BJ (cell line): ENCODE results near the gene SHROOM3. TPM values are rescaled to one million over a fixed set of nuclear protein-coding genes. Genes with fewer than 3 reads are reported as not detected.

Source experiments
- CTCF ChIA-PET: fragments of 350-600 bp; formaldehyde crosslinking; extraction: SDS; loops from one replicate; lab custom pipeline; 2021; ENCODE audit warnings: antibody characterized with exemption, inconsistent platforms; lab: Yijun Ruan, JAX
- POLR2A ChIA-PET: fragments of 300-600 bp; sonication (Branson Sonifier 250); formaldehyde crosslinking; extraction: SDS; loops from one replicate; lab custom pipeline; 2021; ENCODE audit warnings: antibody characterized with exemption; lab: Charles Lee
- DNase-seq: peaks from one replicate; pipeline ENCODE4 v3.0.0-alpha.2; 2011; ENCODE audit warnings: low read depth
- H3K27me3 ChIP-seq: 2 replicates; pipeline ENCODE4 v1.6.0; 2011; ENCODE audit warnings: low read length; ENCODE audit not compliant: control insufficient read depth, insufficient read depth
- H3K36me3 ChIP-seq: 2 replicates; pipeline ENCODE4 v1.5.1; 2011; ENCODE audit warnings: low read length; ENCODE audit not compliant: control insufficient read depth, insufficient read depth
- H3K4me3 ChIP-seq: 2 replicates; pipeline ENCODE4 v1.5.1; 2011; ENCODE audit warnings: low read depth, mild to moderate bottlenecking, control low read depth, low read length
- polyA plus RNA-seq: library from polyadenylated mRNA; depleted of rRNA; stranded (reverse); fragments of >200 nt; gene quantifications from 2 replicates; pipeline ENCODE4 v1.2.3, GENCODE V29; 2011
- TF ChIP-seq, protein P1 (sequence below): IDR thresholded peaks from 2 replicates; pipeline ENCODE4 v1.5.1; 2011; ENCODE audit warnings: low read depth, mild to moderate bottlenecking, control low read depth, inconsistent platforms, low read length, moderate library complexity; ENCODE audit not compliant: insufficient read depth

Gene SHROOM3
- polyA plus RNA-seq, 1 experiment = 46.1 TPM

GRCh38 chr4:76611616-76612207, 176.7 kb downstream of the SHROOM3 start:
- POLR2A ChIA-PET = no interaction called here
- TF ChIP-seq, protein P1, sequence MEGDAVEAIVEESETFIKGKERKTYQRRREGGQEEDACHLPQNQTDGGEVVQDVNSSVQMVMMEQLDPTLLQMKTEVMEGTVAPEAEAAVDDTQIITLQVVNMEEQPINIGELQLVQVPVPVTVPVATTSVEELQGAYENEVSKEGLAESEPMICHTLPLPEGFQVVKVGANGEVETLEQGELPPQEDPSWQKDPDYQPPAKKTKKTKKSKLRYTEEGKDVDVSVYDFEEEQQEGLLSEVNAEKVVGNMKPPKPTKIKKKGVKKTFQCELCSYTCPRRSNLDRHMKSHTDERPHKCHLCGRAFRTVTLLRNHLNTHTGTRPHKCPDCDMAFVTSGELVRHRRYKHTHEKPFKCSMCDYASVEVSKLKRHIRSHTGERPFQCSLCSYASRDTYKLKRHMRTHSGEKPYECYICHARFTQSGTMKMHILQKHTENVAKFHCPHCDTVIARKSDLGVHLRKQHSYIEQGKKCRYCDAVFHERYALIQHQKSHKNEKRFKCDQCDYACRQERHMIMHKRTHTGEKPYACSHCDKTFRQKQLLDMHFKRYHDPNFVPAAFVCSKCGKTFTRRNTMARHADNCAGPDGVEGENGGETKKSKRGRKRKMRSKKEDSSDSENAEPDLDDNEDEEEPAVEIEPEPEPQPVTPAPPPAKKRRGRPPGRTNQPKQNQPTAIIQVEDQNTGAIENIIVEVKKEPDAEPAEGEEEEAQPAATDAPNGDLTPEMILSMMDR = no peak
- Histone ChIP-seq H3K4me3 (no peak overlapping the region), H3K27me3 (no peaks in the 10 kb centered on the region), H3K36me3 (no peaks in the 10 kb centered on the region)
- CTCF ChIA-PET = no interaction called here
- no peak for DNase-seq

GRCh38 chr4:76614589-76614988, 179.6 kb downstream of the SHROOM3 start:
- TF ChIP-seq, protein P1 = no peak
- peak; percentile 76 for DNase-seq
- ChIA-PET POLR2A (interaction anchor here (0.6 kb wide), 3 partner anchors 23 to 159 kb away, joined by 3 to 10 read pairs (median 3); no protein-coding TSS in a partner anchor), CTCF (interaction anchor here (0.6 kb wide), 1 partner anchor 131 kb away, joined by 3 read pairs; no protein-coding TSS in a partner anchor)
- no peaks in the 10 kb centered on the region for H3K36me3 ChIP-seq
- H3K4me3 ChIP-seq = no peak overlapping the region
- H3K27me3 ChIP-seq = no peaks in the 10 kb centered on the region

GRCh38 chr4:76615999-76616398, 181.0 kb downstream of the SHROOM3 start:
- ChIA-PET CTCF (no interaction called here), POLR2A (no interaction called here)

GRCh38 chr4:76616526-76616925, 181.5 kb downstream of the SHROOM3 start:
- ChIA-PET POLR2A (no interaction called here), CTCF (no interaction called here)
- Histone ChIP-seq H3K4me3 (no peak overlapping the region), H3K27me3 (no peaks in the 10 kb centered on the region), H3K36me3 (no peaks in the 10 kb centered on the region)
- TF ChIP-seq, protein P1 = no peak
- DNase-seq = no peak

More at GRCh38 chr4:76615999-76616398, 181.0 kb downstream of the SHROOM3 start:
- TF ChIP-seq, protein P1 = no peak
- no peaks in the 10 kb centered on the region for H3K27me3 ChIP-seq
- H3K36me3 ChIP-seq = no peaks in the 10 kb centered on the region
- H3K4me3 ChIP-seq = no peak overlapping the region
- DNase-seq = no peak

DNA sequence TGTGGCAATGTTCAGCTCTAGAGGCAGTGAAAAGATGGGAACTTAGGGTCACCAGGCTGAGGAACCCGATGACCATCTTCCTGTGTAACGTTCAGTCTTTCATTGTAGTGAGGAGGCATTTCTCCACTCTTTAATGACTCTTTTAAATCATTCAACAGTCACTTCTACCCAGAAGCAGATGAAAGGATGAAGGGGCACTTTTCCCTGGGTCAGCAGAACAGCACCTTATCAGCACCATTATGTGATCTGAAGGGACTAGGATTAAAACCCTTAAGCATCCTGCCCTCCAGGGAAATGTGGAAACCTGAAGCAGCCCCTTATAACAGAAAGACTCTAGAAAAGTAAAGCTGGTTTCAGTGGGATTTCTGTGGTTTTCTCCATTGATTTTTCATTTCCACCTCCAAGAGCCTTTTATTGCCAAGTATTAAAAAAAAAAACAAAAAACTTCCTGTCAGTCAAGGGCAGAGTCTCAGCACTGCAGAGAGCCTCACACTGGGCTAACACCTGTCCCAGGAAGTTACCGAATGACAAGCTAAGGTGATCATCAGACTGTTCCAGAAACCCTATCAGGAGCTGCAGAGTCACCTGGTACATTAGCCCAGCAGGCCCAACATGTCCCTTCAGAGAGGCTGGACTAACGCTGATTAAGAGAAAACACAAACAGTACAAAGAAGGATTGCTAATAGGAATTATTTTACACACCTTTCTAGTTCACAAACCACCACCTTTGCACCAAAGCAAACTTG, 185.9 kb downstream of the SHROOM3 start:
- H3K27me3 ChIP-seq = no peaks in the 10 kb centered on the region
- H3K36me3 ChIP-seq = no peaks in the 10 kb centered on the region
- ChIA-PET CTCF (interaction anchor here (0.5 kb wide), 1 partner anchor 837 kb away, joined by 3 read pairs; no protein-coding TSS in a partner anchor), POLR2A (interaction anchor here (0.6 to 1.0 kb wide), 2 partner anchors 30 to 105 kb away, joined by 3 to 10 read pairs; no protein-coding TSS in a partner anchor)
- H3K4me3 ChIP-seq = no peak overlapping the region
- DNase-seq = no peak
- TF ChIP-seq, protein P1 = no peak
